HFF-Myc (cell line): Measurements from ENCODE around the gene ZNF792.
A peak's percentile ranks its signal among the peaks of the same experiment; 100 is the strongest.
"Not testable (repeated sequence)": the region's sequence is repeated elsewhere in the genome, so short reads cannot be mapped to it uniquely, and the experiment has no call there.

Experiments used
- DNase-seq: peaks from one replicate; pipeline ENCODE4 v3.0.0-alpha.2; 2011; ENCODE audit warnings: low read depth; ENCODE audit errors: extremely low read depth
- H3K4me3 ChIP-seq: replicated peaks from 2 replicates; pipeline ENCODE4 v1.5.1; 2011; ENCODE audit warnings: low read depth, mild to moderate bottlenecking, control low read depth, low read length
- CTCF ChIP-seq: IDR thresholded peaks from 2 replicates; pipeline ENCODE4 v1.5.1; 2012; ENCODE audit warnings: mild to moderate bottlenecking, low read depth, low read length, control low read depth; ENCODE audit errors: missing control alignments

Gene ZNF792

GRCh38 chr19:34938886-34939285 is 25.1 kb downstream of the ZNF792 start:
- no peak for TF ChIP-seq CTCF
- no peak for DNase-seq
- H3K4me3 ChIP-seq = no peak overlapping the region

- TF ChIP-seq CTCF = no peak
These were observed 27.8 kb downstream of the ZNF792 start for GRCh38 chr19:34936184-34936583.

GRCh38 chr19:34932494-34932893 is 31.5 kb downstream of the ZNF792 start:
- TF ChIP-seq CTCF = no peak
- DNase-seq = no peak
- H3K4me3 ChIP-seq = no peak overlapping the region

More at GRCh38 chr19:34936184-34936583, 27.8 kb downstream of the ZNF792 start:
- H3K4me3 ChIP-seq = no peak overlapping the region
- no peak for DNase-seq

- peak; percentile 56 for DNase-seq
- peak within 1 kb of the TSS; percentile 69 for H3K4me3 ChIP-seq
- no peak for TF ChIP-seq CTCF
These were observed 37.2 kb downstream of the ZNF792 start, which contains the start of gene ZNF30 for GRCh38 chr19:34926685-34927375. ZNF30 (plus strand) TSS chr19:34926903; CDS start chr19:34929948, 3,045 bp downstream.

GRCh38 chr19:34926361-34926684 is 37.7 kb downstream of the ZNF792 start:
- no peak overlapping the region for H3K4me3 ChIP-seq
- TF ChIP-seq CTCF = no peak
- no peak for DNase-seq

GRCh38 chr19:34925278-34925855 is 38.7 kb downstream of the ZNF792 start:
- no peak overlapping the region for H3K4me3 ChIP-seq
- no peak for TF ChIP-seq CTCF
- no peak for DNase-seq

- H3K4me3 ChIP-seq, DNase-seq: not testable (repeated sequence)
These were observed 43.8 kb downstream of the ZNF792 start for GRCh38 chr19:34920090-34920786.
